ENCODE data around the gene CYP1A2. TPM values are rescaled to one million over a fixed set of nuclear protein-coding genes. Genes with fewer than 3 reads are reported as not detected.

CYP1A2 gene
- total and polyA plus RNA-seq, 11 donors, result not detected

DNA sequence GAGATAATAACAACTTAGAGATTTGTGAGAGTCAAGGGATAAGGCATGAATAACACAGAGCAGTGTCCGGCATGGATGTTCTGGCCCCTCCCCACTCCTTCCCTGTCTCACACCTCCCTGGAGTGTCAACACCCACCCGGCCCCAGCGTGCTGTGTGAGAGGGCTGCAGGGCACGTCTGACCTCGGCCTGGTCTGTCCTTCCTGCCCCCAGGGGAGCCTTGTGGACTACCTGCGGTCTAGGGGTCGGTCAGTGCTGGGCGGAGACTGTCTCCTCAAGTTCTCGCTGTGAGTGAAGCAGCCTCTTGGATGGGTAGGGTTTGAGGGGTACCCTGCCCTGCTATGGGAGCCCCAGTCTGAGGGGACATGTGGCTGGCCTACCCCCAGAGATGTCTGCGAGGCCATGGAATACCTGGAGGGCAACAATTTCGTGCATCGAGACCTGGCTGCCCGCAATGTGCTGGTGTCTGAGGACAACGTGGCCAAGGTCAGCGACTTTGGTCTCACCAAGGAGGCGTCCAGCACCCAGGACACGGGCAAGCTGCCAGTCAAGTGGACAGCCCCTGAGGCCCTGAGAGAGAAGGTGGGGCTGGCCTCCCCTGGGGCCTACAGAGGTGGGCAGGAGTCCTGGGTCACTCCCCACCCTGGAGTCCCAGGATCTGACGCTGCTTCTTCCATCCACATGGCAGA, 52.8 kb downstream of the CYP1A2 start:
- Histone ChIP-seq H3K9me3 (no peaks in the 10 kb centered on the region), H3K27me3 (no peaks in the 10 kb centered on the region), H3K4me3 (no peak overlapping the region), H3K4me1 (peaks cover 0 to 37% (median 19%) of the 10 kb centered on the region in 12 donors), H3K27ac (no peak overlapping the region), H3K36me3 (peaks cover 0 to 72% (median 48%) of the 10 kb centered on the region in 9 donors)
- WGBS, 4 donors, result 78 to 87% (median 85%) methylated on average over 13 to 18 of the region's 18 CpGs
- TF ChIP-seq, protein P1, sequence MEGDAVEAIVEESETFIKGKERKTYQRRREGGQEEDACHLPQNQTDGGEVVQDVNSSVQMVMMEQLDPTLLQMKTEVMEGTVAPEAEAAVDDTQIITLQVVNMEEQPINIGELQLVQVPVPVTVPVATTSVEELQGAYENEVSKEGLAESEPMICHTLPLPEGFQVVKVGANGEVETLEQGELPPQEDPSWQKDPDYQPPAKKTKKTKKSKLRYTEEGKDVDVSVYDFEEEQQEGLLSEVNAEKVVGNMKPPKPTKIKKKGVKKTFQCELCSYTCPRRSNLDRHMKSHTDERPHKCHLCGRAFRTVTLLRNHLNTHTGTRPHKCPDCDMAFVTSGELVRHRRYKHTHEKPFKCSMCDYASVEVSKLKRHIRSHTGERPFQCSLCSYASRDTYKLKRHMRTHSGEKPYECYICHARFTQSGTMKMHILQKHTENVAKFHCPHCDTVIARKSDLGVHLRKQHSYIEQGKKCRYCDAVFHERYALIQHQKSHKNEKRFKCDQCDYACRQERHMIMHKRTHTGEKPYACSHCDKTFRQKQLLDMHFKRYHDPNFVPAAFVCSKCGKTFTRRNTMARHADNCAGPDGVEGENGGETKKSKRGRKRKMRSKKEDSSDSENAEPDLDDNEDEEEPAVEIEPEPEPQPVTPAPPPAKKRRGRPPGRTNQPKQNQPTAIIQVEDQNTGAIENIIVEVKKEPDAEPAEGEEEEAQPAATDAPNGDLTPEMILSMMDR (IDR thresholded peaks at IDR 0.05), result no peak
- no peak for TF ChIP-seq POLR2A (IDR thresholded peaks at IDR 0.05)
- intact Hi-C loops (cut with DNase I), result loop anchor here in 3 of 10 donors (2.0 to 5.0 kb wide), 4 partner anchors 29 to 36 kb away; no protein-coding TSS in a partner anchor
- no peak for DNase-seq
- ATAC-seq, result no peak

DNA sequence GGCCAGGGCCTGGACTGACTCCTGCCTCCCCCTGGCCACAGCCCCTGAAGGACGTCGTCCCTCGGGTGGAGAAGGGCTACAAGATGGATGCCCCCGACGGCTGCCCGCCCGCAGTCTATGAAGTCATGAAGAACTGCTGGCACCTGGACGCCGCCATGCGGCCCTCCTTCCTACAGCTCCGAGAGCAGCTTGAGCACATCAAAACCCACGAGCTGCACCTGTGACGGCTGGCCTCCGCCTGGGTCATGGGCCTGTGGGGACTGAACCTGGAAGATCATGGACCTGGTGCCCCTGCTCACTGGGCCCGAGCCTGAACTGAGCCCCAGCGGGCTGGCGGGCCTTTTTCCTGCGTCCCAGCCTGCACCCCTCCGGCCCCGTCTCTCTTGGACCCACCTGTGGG, 53.6 kb downstream of the CYP1A2 start:
- Histone ChIP-seq H3K27ac (no peak overlapping the region), H3K4me1 (peaks cover 0 to 34% (median 19%) of the 10 kb centered on the region in 12 donors), H3K27me3 (no peaks in the 10 kb centered on the region), H3K4me3 (no peak overlapping the region), H3K36me3 (peaks cover 0 to 72% (median 48%) of the 10 kb centered on the region in 9 donors), H3K9me3 (no peaks in the 10 kb centered on the region)
- no peak for ATAC-seq
- DNase-seq, result no peak
- intact Hi-C loops (cut with DNase I), result loop anchor here in 2 of 10 donors (5.0 kb wide), 2 partner anchors 35 kb away; no protein-coding TSS in a partner anchor
- WGBS, 4 donors, result 92 to 97% (median 92%) methylated on average over 15 to 20 of the region's 20 CpGs
- TF ChIP-seq, protein P1 (IDR thresholded peaks at IDR 0.05), result no peak
- no peak for TF ChIP-seq POLR2A (IDR thresholded peaks at IDR 0.05)

DNA sequence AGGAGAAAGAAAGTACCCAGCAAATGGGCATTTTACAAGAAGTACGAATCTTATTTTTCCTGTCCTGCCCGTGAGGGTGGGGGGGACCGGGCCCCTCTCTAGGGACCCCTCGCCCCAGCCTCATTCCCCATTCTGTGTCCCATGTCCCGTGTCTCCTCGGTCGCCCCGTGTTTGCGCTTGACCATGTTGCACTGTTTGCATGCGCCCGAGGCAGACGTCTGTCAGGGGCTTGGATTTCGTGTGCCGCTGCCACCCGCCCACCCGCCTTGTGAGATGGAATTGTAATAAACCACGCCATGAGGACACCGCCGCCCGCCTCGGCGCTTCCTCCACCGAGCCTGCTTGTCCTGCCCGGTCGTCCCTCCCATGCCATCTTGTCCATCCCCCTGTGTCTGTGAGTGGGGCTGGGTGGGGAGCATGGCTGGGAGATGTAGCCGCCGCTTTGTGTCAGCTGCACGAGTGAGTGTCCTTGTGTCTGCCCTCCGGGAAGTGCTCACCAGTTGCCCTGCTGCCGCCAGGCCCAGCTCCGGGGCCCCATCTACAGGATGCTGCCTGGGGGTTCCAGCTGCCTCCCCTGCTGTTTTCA, 54.3 kb downstream of the CYP1A2 start:
- Histone ChIP-seq H3K27me3 (no peaks in the 10 kb centered on the region), H3K9me3 (no peaks in the 10 kb centered on the region), H3K4me3 (no peak overlapping the region), H3K4me1 (peaks cover 0 to 28% (median 19%) of the 10 kb centered on the region in 12 donors), H3K27ac (no peak overlapping the region), H3K36me3 (peaks cover 0 to 71% (median 48%) of the 10 kb centered on the region in 9 donors)
- no peak for ATAC-seq
- 90 to 92% (median 91%) methylated on average over 31 of the region's 31 CpGs for WGBS, 4 donors
- TF ChIP-seq, protein P1 (IDR thresholded peaks at IDR 0.05), result no peak
- TF ChIP-seq POLR2A (IDR thresholded peaks at IDR 0.05), result no peak
- DNase-seq, result no peak
- intact Hi-C loops (cut with DNase I), result loop anchor here in 2 of 10 donors (5.0 kb wide), 2 partner anchors 34 to 36 kb away; no protein-coding TSS in a partner anchor

DNA sequence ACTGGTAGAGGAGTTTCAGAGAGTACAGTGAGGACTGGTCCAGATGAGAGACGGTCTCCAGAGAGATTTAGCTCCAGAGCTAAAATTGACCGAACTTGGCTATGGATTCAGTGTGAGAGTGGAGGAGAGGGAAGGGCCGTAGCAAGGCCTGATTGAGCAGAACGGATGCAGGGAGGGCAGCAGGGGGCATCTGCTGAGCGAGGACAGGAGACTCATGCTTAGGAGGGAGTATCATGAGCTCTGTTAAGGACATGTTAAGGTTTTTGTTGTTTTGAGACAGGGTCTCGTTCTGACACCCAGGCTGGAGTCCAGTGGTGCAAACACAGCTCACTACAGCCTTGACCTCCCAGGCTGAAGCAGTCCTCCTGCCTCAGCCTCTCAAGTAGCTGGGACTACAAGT, 56.3 kb downstream of the CYP1A2 start:
- no peak overlapping the region for H3K27ac ChIP-seq
- intact Hi-C loops (cut with DNase I), result loop anchor here in 2 of 10 donors (5.0 kb wide), 2 partner anchors 32 to 38 kb away; no protein-coding TSS in a partner anchor
- DNase-seq (no peak), ATAC-seq (no peak)
- no peaks in the 10 kb centered on the region for H3K27me3 ChIP-seq
- H3K9me3 ChIP-seq, result no peaks in the 10 kb centered on the region
- WGBS, 4 donors, result 66 to 82% (median 69%) methylated on average over 6 of the region's 6 CpGs
- H3K4me3 ChIP-seq, result no peak overlapping the region
- H3K4me1 ChIP-seq, result peaks cover 0 to 13% (median 6%) of the 10 kb centered on the region in 12 donors
- TF ChIP-seq POLR2A (IDR thresholded peaks at IDR 0.05), result no peak
- TF ChIP-seq, protein P1 (IDR thresholded peaks at IDR 0.05), result no peak
- peaks cover 0 to 51% (median 38%) of the 10 kb centered on the region in 9 donors for H3K36me3 ChIP-seq
